ENCODE measurements around the gene GALR2. TPM values are rescaled to one million over a fixed set of nuclear protein-coding genes. Genes with fewer than 3 reads are reported as not detected.
A peak's percentile ranks its signal among the peaks of the same experiment; 100 is the strongest.

Gene GALR2
- total RNA-seq, 2 experiments from 2014 or later: 2.5 to 2.7 TPM

DNA sequence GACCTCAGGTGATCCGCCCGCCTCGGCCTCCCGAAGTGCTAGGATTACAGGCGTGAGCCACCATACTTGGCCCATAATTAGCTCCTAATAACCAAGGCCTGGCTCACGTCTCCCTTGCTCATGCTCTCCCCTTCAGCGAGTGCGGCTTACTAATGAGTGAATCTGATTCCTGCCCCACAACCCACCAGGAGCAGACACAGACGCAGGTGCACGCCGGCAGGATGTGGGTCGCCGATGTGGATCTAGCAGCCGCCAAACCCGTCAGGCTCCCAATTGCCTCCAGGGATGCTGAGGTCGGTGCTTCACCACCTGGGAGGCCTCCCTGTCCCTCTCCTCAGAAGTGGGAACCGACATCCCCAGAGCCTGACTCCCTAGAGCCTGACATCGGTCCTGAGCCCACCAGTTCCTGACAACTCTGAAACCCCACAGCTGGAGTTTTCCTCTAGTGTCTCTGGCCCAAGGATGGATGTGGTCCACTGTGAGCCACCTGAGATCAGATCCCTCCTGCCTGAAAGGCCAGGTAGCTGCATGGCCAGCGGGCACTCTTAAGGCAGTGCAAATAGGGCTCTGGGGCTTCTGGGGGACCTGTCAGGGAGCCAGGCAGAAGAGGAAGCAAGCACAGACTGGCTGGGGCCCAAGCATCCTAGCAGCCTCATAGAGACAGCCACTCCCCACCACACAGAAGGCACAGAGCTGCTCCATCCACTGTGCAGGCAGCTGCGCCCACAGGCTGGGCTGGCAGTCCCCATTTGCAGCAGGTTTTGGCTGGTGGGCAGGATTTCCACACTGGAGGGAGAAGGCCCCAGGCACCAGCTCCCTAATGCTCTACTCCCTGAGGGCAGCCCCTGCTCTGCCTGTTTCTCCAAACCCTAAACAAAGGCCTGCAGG is 18.2 kb downstream of the GALR2 start:
- Mint-ChIP-seq H3K27me3 (no peaks in the 10 kb centered on the region), H3K27ac (no peak overlapping the region), H3K4me3 (no peak overlapping the region), H3K9me3 (no peaks in the 10 kb centered on the region), H3K4me1 (no peaks in the 10 kb centered on the region), H3K36me3 (peaks cover 11% of the 10 kb centered on the region)
- no peak for DNase-seq

GRCh38 chr17:76094046-76094445 is 19.5 kb downstream of the GALR2 start:
- H3K4me1 Mint-ChIP-seq: no peaks in the 10 kb centered on the region
- H3K9me3 Mint-ChIP-seq: no peaks in the 10 kb centered on the region
- DNase-seq: no peak
- H3K4me3 Mint-ChIP-seq: no peak overlapping the region
- peaks cover 13% of the 10 kb centered on the region for H3K36me3 Mint-ChIP-seq
- no peaks in the 10 kb centered on the region for H3K27me3 Mint-ChIP-seq
- H3K27ac Mint-ChIP-seq: no peak overlapping the region

DNA sequence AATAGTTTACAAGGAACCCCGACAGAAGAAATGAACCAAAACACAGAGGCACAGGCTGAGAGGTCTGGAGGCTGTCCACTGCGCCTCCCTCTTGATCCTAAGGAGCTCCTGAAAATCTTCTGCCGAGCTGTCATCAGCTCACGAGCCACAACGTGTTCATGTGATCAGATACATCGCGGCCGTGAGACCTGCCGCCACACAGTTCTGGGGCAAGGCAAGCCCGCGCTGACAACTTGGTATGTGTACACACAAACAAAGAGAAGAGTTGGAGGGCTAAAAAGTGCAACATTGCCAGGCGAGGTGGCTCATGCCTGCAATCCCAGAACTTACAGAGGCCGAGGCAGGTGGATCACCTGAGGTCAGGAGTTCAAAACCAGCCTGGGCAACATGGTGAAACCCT is 21.4 kb downstream of the GALR2 start:
- H3K36me3 Mint-ChIP-seq: peaks cover 16% of the 10 kb centered on the region

GRCh38 chr17:76097716-76098295 is 23.2 kb downstream of the GALR2 start:
- Mint-ChIP-seq H3K36me3 (peaks cover 19% of the 10 kb centered on the region), H3K4me1 (peaks cover 16% of the 10 kb centered on the region), H3K9me3 (no peaks in the 10 kb centered on the region), H3K27me3 (no peaks in the 10 kb centered on the region), H3K27ac (no peak overlapping the region), H3K4me3 (no peak overlapping the region)
- no peak for DNase-seq

More for the DNA sequence above, 21.4 kb downstream of the GALR2 start:
- peaks cover 2% of the 10 kb centered on the region for H3K4me1 Mint-ChIP-seq
- H3K4me3 Mint-ChIP-seq: no peak overlapping the region
- no peak for DNase-seq
- no peaks in the 10 kb centered on the region for H3K9me3 Mint-ChIP-seq
- H3K27me3 Mint-ChIP-seq: no peaks in the 10 kb centered on the region
- H3K27ac Mint-ChIP-seq: no peak overlapping the region

DNA sequence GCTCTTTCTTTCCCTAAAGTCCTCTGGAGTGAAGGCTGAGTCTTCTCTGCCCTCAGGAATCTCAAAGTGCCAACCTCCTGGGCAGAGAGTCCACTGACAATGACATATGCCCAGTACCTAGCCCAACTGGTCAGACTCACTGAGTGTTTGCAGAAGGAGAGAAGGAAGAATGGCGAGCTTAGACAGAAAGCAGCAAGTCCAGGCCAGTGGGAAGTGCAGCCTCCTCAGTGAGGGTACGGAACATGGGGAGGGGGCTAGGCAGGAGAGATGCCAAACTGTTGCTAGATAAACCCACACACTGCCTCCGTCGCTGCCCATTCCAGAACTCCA is 28.3 kb downstream of the GALR2 start:
- no peaks in the 10 kb centered on the region for H3K9me3 Mint-ChIP-seq
- H3K36me3 Mint-ChIP-seq: peaks cover 10% of the 10 kb centered on the region
- peaks cover 19% of the 10 kb centered on the region for H3K4me1 Mint-ChIP-seq
- DNase-seq: no peak
- peak overlapping the region; percentile 95 for H3K27ac Mint-ChIP-seq
- H3K4me3 Mint-ChIP-seq: peak overlapping the region; percentile 99
- no peaks in the 10 kb centered on the region for H3K27me3 Mint-ChIP-seq

DNA sequence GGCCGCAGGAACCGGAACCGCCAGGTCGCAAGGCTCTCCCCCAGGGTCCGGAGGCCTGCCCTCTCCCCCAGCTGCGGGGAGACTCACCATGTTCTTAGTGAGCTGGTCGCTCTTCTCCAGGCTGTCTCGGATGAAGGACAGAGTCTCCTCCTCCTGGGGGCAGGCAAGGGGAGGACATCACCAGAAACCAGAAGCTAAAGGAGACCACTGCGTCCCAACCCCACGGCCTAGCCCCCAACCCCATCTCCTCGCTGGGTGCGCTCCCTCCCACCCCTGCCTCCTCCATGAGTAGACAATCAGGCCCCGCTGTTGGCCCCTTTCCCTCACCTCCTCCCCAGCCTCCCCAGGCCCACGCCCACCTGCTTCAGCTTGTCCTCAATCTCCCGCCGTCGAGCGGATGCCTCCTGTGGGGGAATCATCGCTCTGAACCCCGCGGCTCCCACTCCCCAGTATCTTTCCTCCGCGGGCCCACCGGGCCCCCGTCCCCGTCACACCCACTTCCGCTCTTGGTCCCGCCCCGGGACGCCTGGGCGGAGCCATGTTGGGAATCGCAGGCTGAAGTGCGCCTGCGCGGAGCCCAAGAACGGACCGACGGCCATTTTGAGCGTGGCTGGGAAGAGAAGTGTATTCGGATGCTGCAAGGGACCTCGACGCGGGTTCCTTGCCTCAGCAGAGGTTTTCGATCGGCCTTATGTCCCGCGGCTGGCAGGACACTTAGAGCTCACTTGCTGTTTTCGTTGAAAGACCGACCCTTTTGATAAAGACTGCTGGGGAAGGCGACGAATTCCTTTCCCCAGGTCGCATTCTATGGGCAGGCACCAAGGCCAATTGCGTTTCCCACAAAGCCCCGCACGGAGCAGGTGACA is 28.9 kb downstream of the GALR2 start, which contains the start of gene EXOC7:
EXOC7 (minus strand) TSS at position 514 of the 866 bp plus-strand sequence; CDS start at position 419, 95 bp downstream.
- H3K9me3 Mint-ChIP-seq: no peaks in the 10 kb centered on the region
- DNase-seq: peak; percentile 94
- H3K27me3 Mint-ChIP-seq: no peaks in the 10 kb centered on the region
- peaks cover 19% of the 10 kb centered on the region for H3K4me1 Mint-ChIP-seq
- H3K36me3 Mint-ChIP-seq: peaks cover 9% of the 10 kb centered on the region
- peak within 1 kb of the TSS; percentile 95 for H3K27ac Mint-ChIP-seq
- peak within 1 kb of the TSS; percentile 99 for H3K4me3 Mint-ChIP-seq

GRCh38 chr17:76104140-76104895 is 29.7 kb downstream of the GALR2 start:
- H3K4me3 Mint-ChIP-seq: peak overlapping the region; percentile 99
- peaks cover 9% of the 10 kb centered on the region for H3K36me3 Mint-ChIP-seq
- peak overlapping the region; percentile 95 for H3K27ac Mint-ChIP-seq
- no peaks in the 10 kb centered on the region for H3K9me3 Mint-ChIP-seq
- H3K27me3 Mint-ChIP-seq: no peaks in the 10 kb centered on the region
- no peak for DNase-seq
- peaks cover 19% of the 10 kb centered on the region for H3K4me1 Mint-ChIP-seq

DNA sequence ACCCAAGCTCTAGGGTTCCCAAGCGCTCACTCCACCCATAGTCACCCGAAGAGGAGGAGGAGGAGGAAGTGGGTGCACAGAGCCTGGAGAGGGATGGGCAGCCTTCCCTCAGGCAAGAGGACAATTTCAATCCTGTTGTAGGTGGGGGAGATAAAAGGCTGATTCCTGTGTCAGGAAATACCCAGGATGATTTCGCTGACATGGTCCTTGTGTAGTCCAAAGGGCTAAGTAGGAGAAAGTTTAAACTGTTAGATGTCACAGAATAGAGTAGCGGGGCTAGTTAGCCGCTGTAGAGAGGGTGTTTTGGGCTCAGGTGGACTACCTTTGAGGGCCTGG is 30.3 kb downstream of the GALR2 start:
- Mint-ChIP-seq H3K9me3 (no peaks in the 10 kb centered on the region), H3K36me3 (peaks cover 9% of the 10 kb centered on the region), H3K27me3 (no peaks in the 10 kb centered on the region), H3K4me3 (peak overlapping the region; percentile 99), H3K4me1 (peaks cover 19% of the 10 kb centered on the region), H3K27ac (peak overlapping the region; percentile 95)
- no peak for DNase-seq

GRCh38 chr17:76106703-76107102 is 32.1 kb downstream of the GALR2 start:
- H3K27ac Mint-ChIP-seq: no peak overlapping the region
- no peaks in the 10 kb centered on the region for H3K9me3 Mint-ChIP-seq
- peaks cover 12% of the 10 kb centered on the region for H3K4me1 Mint-ChIP-seq
- no peak overlapping the region for H3K4me3 Mint-ChIP-seq
- H3K27me3 Mint-ChIP-seq: no peaks in the 10 kb centered on the region
- no peak for DNase-seq
- H3K36me3 Mint-ChIP-seq: peaks cover 3% of the 10 kb centered on the region

DNA sequence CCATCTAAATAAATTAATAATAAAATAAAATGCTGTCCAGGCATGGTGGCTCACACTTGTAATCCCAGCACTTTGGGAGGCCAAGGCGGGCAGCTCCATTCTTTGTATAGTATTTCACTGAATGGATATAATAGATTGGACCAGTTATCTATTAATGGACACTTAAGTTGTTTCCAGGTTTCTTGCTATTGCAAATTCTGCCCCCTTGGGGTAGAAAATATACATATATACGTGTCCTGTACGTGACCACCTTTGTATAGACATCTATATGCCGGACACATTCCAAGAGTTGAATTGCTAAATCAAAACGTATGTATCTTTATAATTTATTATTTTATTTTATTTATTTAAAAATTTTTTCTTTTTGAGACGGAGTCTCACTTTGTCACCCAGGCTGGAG is 32.9 kb downstream of the GALR2 start:
- no peak overlapping the region for H3K27ac Mint-ChIP-seq
- peaks cover 3% of the 10 kb centered on the region for H3K36me3 Mint-ChIP-seq
- H3K4me1 Mint-ChIP-seq: peaks cover 7% of the 10 kb centered on the region
- H3K4me3 Mint-ChIP-seq: no peak overlapping the region
- no peaks in the 10 kb centered on the region for H3K9me3 Mint-ChIP-seq
- no peaks in the 10 kb centered on the region for H3K27me3 Mint-ChIP-seq
- no peak for DNase-seq

DNA sequence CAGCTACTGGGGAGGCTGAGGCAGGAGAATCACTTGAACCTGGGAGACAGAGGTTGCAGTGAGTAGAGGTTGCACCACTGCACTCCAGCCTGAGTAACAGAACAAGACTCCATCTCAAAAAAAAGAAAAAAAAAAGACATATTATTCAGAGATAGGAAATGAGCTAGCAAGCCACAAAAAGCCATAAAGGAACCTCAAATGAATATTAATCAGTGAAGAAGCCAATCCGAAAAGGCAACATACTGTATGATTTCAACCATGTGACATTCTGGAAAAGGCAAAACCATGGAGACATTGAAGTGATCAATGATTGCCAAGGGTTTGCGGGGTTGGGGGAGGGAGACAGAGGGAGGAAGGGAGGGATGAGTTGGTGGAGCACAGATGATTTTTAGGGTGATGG is 37.4 kb downstream of the GALR2 start:
- no peak for DNase-seq
- Mint-ChIP-seq H3K4me3 (no peak overlapping the region), H3K4me1 (no peaks in the 10 kb centered on the region), H3K27me3 (no peaks in the 10 kb centered on the region), H3K27ac (no peak overlapping the region), H3K9me3 (no peaks in the 10 kb centered on the region), H3K36me3 (no peaks in the 10 kb centered on the region)

- no peaks in the 10 kb centered on the region for H3K4me1 Mint-ChIP-seq
- no peak overlapping the region for H3K27ac Mint-ChIP-seq
- no peaks in the 10 kb centered on the region for H3K9me3 Mint-ChIP-seq
- H3K4me3 Mint-ChIP-seq: no peak overlapping the region
- no peaks in the 10 kb centered on the region for H3K27me3 Mint-ChIP-seq
- DNase-seq: no peak
- H3K36me3 Mint-ChIP-seq: no peaks in the 10 kb centered on the region
Measured at GRCh38 chr17:76115138-76115754, 40.7 kb downstream of the GALR2 start.

- Mint-ChIP-seq H3K27ac (no peak overlapping the region), H3K27me3 (no peaks in the 10 kb centered on the region), H3K4me3 (no peak overlapping the region)
Measured at GRCh38 chr17:76119409-76120371, 45.1 kb downstream of the GALR2 start.

More at GRCh38 chr17:76119409-76120371, 45.1 kb downstream of the GALR2 start:
- H3K4me1 Mint-ChIP-seq: peaks cover 5% of the 10 kb centered on the region
- H3K9me3 Mint-ChIP-seq: no peaks in the 10 kb centered on the region
- DNase-seq: no peak
- no peaks in the 10 kb centered on the region for H3K36me3 Mint-ChIP-seq

Measured in activated naive CD8-positive, alpha-beta T cell treated with anti-CD3 and anti-CD28 coated beads for 36 hours (primary cell).